Keratinocyte (primary cell): ENCODE results near the gene POLR3K. TPM values are rescaled to one million over a fixed set of nuclear protein-coding genes. Genes with fewer than 3 reads are reported as not detected.

Experiments used
- DNase-seq: peaks from one replicate; pipeline ENCODE4 v3.0.0-alpha.2; 2011; ENCODE audit warnings: low read depth, missing footprints, low spot score
- FAIRE-seq: peaks from 2 replicates; lab custom pipeline; 2011; peaks lifted over from hg19 to GRCh38; lab: Jason Lieb, UNC
- H2AFZ ChIP-seq: 2 replicates; pipeline ENCODE4 v1.6.0; 2012; ENCODE audit warnings: low read length, control low read depth, inconsistent platforms; ENCODE audit not compliant: control insufficient read depth
- H3K27ac ChIP-seq: 2 replicates; pipeline ENCODE4 v1.5.1; 2011; ENCODE audit warnings: low read length; ENCODE audit not compliant: control insufficient read depth, insufficient read depth
- H3K27me3 ChIP-seq: 3 replicates; pipeline ENCODE4 v1.6.0; 2011; ENCODE audit warnings: low read length; ENCODE audit not compliant: control insufficient read depth, insufficient read depth; ENCODE audit errors: extremely low read depth
- H3K36me3 ChIP-seq, 2 experiments: 2 replicates in 1 of 2; 3 replicates in 1 of 2; pipeline ENCODE4 v1.5.1; 2011; ENCODE audit warnings: low read length in 2 of 2, mild to moderate bottlenecking in 1 of 2; ENCODE audit not compliant: control insufficient read depth in 2 of 2, insufficient read depth in 2 of 2; ENCODE audit errors: extremely low read depth in 1 of 2
- H3K4me1 ChIP-seq: 3 replicates; pipeline ENCODE4 v1.5.1; 2011; ENCODE audit warnings: low read length; ENCODE audit not compliant: control insufficient read depth, insufficient read depth; ENCODE audit errors: extremely low read depth
- H3K4me2 ChIP-seq: 3 replicates; pipeline ENCODE4 v1.6.0; 2011; ENCODE audit warnings: low read depth, low read length; ENCODE audit not compliant: control insufficient read depth, insufficient read depth; ENCODE audit errors: extremely low read depth
- H3K4me3 ChIP-seq, 3 experiments: fragments of 200-600 bp in 1 of 3; sonication (generic) in 1 of 3; 2 replicates in 2 of 3; 3 replicates in 1 of 3; pipeline ENCODE4 v1.5.1; 2011 to 2016; ENCODE audit warnings: low read length in 3 of 3, mild to moderate bottlenecking in 3 of 3, control low read depth in 2 of 3, inconsistent platforms in 1 of 3, low read depth in 1 of 3, mixed read lengths in 1 of 3, mixed run types in 1 of 3, moderate library complexity in 1 of 3; ENCODE audit not compliant: control insufficient read depth in 2 of 3, insufficient read depth in 2 of 3; ENCODE audit errors: extremely low read depth in 1 of 3
- H3K79me2 ChIP-seq: 2 replicates; pipeline ENCODE4 v1.6.0; 2012; ENCODE audit warnings: low read length; ENCODE audit not compliant: control insufficient read depth, insufficient read depth
- H3K9ac ChIP-seq: 3 replicates; pipeline ENCODE4 v1.6.0; 2011; ENCODE audit warnings: low read length; ENCODE audit not compliant: control insufficient read depth, insufficient read depth; ENCODE audit errors: extremely low read depth
- H3K9me1 ChIP-seq: 3 replicates; pipeline ENCODE4 v1.6.0; 2011; ENCODE audit warnings: low read length; ENCODE audit not compliant: control insufficient read depth, insufficient read depth; ENCODE audit errors: extremely low read depth
- H3K9me3 ChIP-seq: 2 replicates; pipeline ENCODE4 v1.5.1; 2012; ENCODE audit warnings: low read depth, low read length; ENCODE audit not compliant: control insufficient read depth
- H4K20me1 ChIP-seq: 3 replicates; pipeline ENCODE4 v1.6.0; 2011; ENCODE audit warnings: low read length; ENCODE audit not compliant: control insufficient read depth, insufficient read depth; ENCODE audit errors: extremely low read depth
- CTCF ChIP-seq, 3 experiments: IDR thresholded peaks in 1 of 3; conservative IDR thresholded peaks in 1 of 3; optimal IDR thresholded peaks in 1 of 3; 2 replicates in 2 of 3; 3 replicates in 1 of 3; pipeline versions ENCODE3 to v1.5.1; 2011; ENCODE audit warnings: low read length in 3 of 3, mild to moderate bottlenecking in 3 of 3, moderate library complexity in 2 of 3, control low read depth in 1 of 3, inconsistent platforms in 1 of 3; ENCODE audit not compliant: insufficient read depth in 2 of 3; ENCODE audit errors: extremely low read depth in 1 of 3
- EZH2 ChIP-seq: IDR thresholded peaks from one replicate; pipeline ENCODE4 v1.6.1; 2012; ENCODE audit warnings: inconsistent platforms, mild to moderate bottlenecking, low read length, moderate library complexity
- dilution Hi-C: fragments of 300-500 bp; cut with MboI; formaldehyde crosslinking; loops from one replicate; pipeline ENCODE4 v1.7.0; 2020; ENCODE audit warnings: low sequenced_read_pairs; ENCODE audit not compliant: extremely low pct_ligation_motif_present
- polyA plus RNA-seq, 5 experiments: library from polyadenylated mRNA; depleted of rRNA in 3 of 5; stranded (reverse) in 3 of 5; stranded (forward) in 1 of 5; unstranded in 1 of 5; fragments of >200 nt; gene quantifications; 1 replicate in 1 of 5; 2 replicates in 3 of 5; 3 replicates in 1 of 5; pipeline versions ENCODE4 v1.2.1 to v1.2.3, GENCODE V29; 2011 to 2012; ENCODE audit warnings: missing spikeins in 2 of 5, low read depth in 1 of 5, low replicate concordance in 1 of 5

POLR3K gene
- polyA plus RNA-seq, 1 donor (not counting 4 experiments of a cell fraction or from before 2014, with no cell fraction given): 23.2 TPM

- no peak overlapping the region for H3K27ac ChIP-seq
- H3K9me3 ChIP-seq: no peaks in the 10 kb centered on the region
- peaks cover 31 to 43% of the 10 kb centered on the region in 2 experiments for H3K36me3 ChIP-seq
- dilution Hi-C loops: no loop called here
- TF ChIP-seq EZH2 (no peak), CTCF (optimal IDR thresholded peaks at IDR 0.05 in 1 of 3, IDR thresholded peaks at IDR 0.05 in 1 of 3, conservative IDR thresholded peaks at IDR 0.05 in 1 of 3; ENCODE audit: extremely low read depth in 1 of 3, insufficient read depth in 2 of 3, low read length in 3 of 3) (no peak)
- no peak overlapping the region for H3K9ac ChIP-seq
- no peak overlapping the region for H3K4me2 ChIP-seq
- no peaks in the 10 kb centered on the region for H3K4me1 ChIP-seq
- H4K20me1 ChIP-seq: peaks cover 4% of the 10 kb centered on the region
- peaks cover 2% of the 10 kb centered on the region for H3K79me2 ChIP-seq
- FAIRE-seq (no peak), DNase-seq (no peak)
- H3K9me1 ChIP-seq: no peaks in the 10 kb centered on the region
- H2AFZ ChIP-seq: no peak overlapping the region
- no peak overlapping the region for H3K4me3 ChIP-seq
- H3K27me3 ChIP-seq: no peaks in the 10 kb centered on the region
Observed at GRCh38 chr16:61879-62281, 8.5 kb upstream of the POLR3K start.

- H3K36me3 ChIP-seq: peaks cover 35 to 45% of the 10 kb centered on the region in 2 experiments
- no peaks in the 10 kb centered on the region for H3K27me3 ChIP-seq
- no peak overlapping the region for H3K9ac ChIP-seq
- H4K20me1 ChIP-seq: peaks cover 4% of the 10 kb centered on the region
- H3K4me3 ChIP-seq: no peak overlapping the region
- H3K9me1 ChIP-seq: no peaks in the 10 kb centered on the region
- H3K4me1 ChIP-seq: no peaks in the 10 kb centered on the region
- dilution Hi-C loops: no loop called here
- H3K79me2 ChIP-seq: no peaks in the 10 kb centered on the region
- no peak overlapping the region for H3K4me2 ChIP-seq
- no peaks in the 10 kb centered on the region for H3K9me3 ChIP-seq
- H2AFZ ChIP-seq: no peak overlapping the region
- DNase-seq (no peak), FAIRE-seq (no peak)
- TF ChIP-seq EZH2 (no peak), CTCF (optimal IDR thresholded peaks at IDR 0.05 in 1 of 3, IDR thresholded peaks at IDR 0.05 in 1 of 3, conservative IDR thresholded peaks at IDR 0.05 in 1 of 3; ENCODE audit: extremely low read depth in 1 of 3, insufficient read depth in 2 of 3, low read length in 3 of 3) (no peak)
- no peak overlapping the region for H3K27ac ChIP-seq
Observed at GRCh38 chr16:60929-61878, 7.8 kb upstream of the POLR3K start.
